Smooth muscle cell (in vitro differentiated cells): ENCODE measurements around the gene BICD1. TPM values are rescaled to one million over a fixed set of nuclear protein-coding genes. Genes with fewer than 3 reads are reported as not detected.

Experiments
- DNase-seq: peaks from one replicate; lab custom pipeline; 2025; ENCODE audit not compliant: unreplicated experiment; lab: John Stamatoyannopoulos, UW
- H2AFZ ChIP-seq: fragments of 200-600 bp; sonication (generic); 2 replicates; pipeline ENCODE4 v1.6.0; 2016; ENCODE audit warnings: antibody characterized with exemption, low read depth, mild to moderate bottlenecking
- H3F3A ChIP-seq: fragments of 200-600 bp; sonication (generic); 2 replicates; pipeline ENCODE4 v1.6.0; 2017; ENCODE audit warnings: antibody characterized with exemption, low read depth
- H3K27ac ChIP-seq: fragments of 200-600 bp; sonication (generic); 2 replicates; pipeline ENCODE4 v1.5.1; 2016; ENCODE audit warnings: low read depth, mild to moderate bottlenecking
- H3K27me3 ChIP-seq: fragments of 200-600 bp; sonication (generic); 2 replicates; pipeline ENCODE4 v1.6.1; 2016; ENCODE audit warnings: low read depth, mild to moderate bottlenecking
- H3K36me3 ChIP-seq: fragments of 200-600 bp; sonication (generic); 2 replicates; pipeline ENCODE4 v1.5.1; 2016; ENCODE audit warnings: low read depth
- H3K4me1 ChIP-seq: fragments of 200-600 bp; sonication (generic); 2 replicates; pipeline ENCODE4 v1.5.1; 2016; ENCODE audit warnings: low read depth
- H3K4me2 ChIP-seq: fragments of 200-600 bp; sonication (generic); 2 replicates; pipeline ENCODE4 v1.6.0; 2016; ENCODE audit warnings: mild to moderate bottlenecking
- H3K4me3 ChIP-seq: fragments of 200-600 bp; sonication (generic); 2 replicates; pipeline ENCODE4 v1.5.1; 2016; ENCODE audit warnings: mild to moderate bottlenecking
- H3K79me2 ChIP-seq: fragments of 200-600 bp; sonication (generic); 2 replicates; pipeline ENCODE4 v1.6.0; 2016; ENCODE audit warnings: low read depth, mild to moderate bottlenecking
- H3K9ac ChIP-seq: fragments of 200-600 bp; sonication (generic); 2 replicates; pipeline ENCODE4 v1.6.0; 2016; ENCODE audit warnings: low read depth
- H3K9me3 ChIP-seq: fragments of 200-600 bp; sonication (generic); replicated peaks from 2 replicates; pipeline ENCODE4 v1.5.1; 2016; ENCODE audit warnings: low read depth
- H4K20me1 ChIP-seq: fragments of 200-600 bp; sonication (generic); 2 replicates; pipeline ENCODE4 v1.6.0; 2016; ENCODE audit warnings: low read depth
- WGBS: methylation state at CpG from one replicate; pipeline ENCODE4 v1.1.7; 2016; ENCODE audit warnings: low lambda C conversion rate; 5-methylcytosine and 5-hydroxymethylcytosine counted together
- polyA plus RNA-seq: library from polyadenylated mRNA; unstranded; fragments of >200 nt; fragmentation: Nextera tagmentation; extraction: Ambion mirVana; gene quantifications from 2 replicates; pipeline ENCODE4 v1.2.1, GENCODE V29; 2016
- total RNA-seq: library from RNA; depleted of rRNA; stranded (reverse); fragments of >200 nt; gene quantifications from 2 replicates; pipeline ENCODE4 v1.2.3, GENCODE V29; 2014
- TF ChIP-seq, protein P1 (sequence below): fragments of 200-600 bp; sonication (generic); IDR thresholded peaks from 2 replicates; pipeline ENCODE4 v1.5.1; 2017; ENCODE audit warnings: borderline replicate concordance, mild to moderate bottlenecking, antibody characterized with exemption; ENCODE audit not compliant: insufficient read depth, poor library complexity, severe bottlenecking

BICD1 gene
- total and polyA plus RNA-seq, 2 experiments from 2014 or later = 6.5 to 11.5 TPM

DNA sequence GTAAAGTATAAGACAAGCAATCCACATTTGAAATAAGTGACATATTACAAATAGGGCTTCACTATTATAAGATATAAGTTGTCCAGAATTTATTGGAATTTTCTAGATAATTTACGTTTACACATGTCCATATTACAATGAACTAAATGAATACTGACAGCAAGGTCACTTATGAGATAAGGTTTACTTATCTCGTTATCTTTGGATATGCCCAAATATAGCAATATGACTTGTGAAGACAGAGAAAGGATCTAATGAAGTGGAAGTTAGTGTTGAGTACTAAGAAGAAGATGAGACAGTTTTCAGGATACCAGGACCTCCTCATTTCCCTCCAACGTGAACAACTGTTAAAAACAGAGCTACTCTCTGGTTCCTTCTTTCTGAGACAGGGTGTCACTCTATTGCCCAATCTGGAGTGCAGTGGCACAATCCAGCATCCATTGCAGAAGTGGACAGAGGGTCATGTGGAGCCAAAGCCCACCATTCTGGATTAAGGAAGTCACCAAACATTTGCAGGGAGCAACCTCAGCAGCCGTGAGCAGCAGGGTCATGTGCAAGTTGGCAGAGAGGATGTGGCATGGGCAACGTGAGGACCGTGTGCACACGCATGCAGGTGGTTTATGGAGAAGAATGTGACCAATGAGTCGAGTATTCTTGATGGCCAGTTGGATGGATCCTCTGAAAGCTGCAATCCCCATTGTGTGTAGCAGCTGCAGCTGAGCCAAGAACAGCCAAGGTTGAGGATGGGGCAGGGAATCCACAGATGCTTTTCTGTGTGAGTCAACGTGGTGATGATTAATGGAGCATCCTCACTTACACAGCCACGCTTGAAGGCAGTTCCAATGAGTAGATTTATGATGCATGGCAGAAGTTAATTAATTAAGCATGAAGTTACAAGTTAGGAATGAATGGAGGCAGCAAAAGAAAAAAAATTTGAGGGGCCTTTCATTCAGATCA is 111.0 kb downstream of the BICD1 start:
- no peaks in the 10 kb centered on the region for H3K9me3 ChIP-seq
- no peaks in the 10 kb centered on the region for H4K20me1 ChIP-seq
- no peak overlapping the region for H2AFZ ChIP-seq
- WGBS = 89% methylated on average over 10 of the region's 10 CpGs
- H3F3A ChIP-seq = no peaks in the 10 kb centered on the region
- H3K4me3 ChIP-seq = no peak overlapping the region
- peaks cover 4% of the 10 kb centered on the region for H3K79me2 ChIP-seq
- no peaks in the 10 kb centered on the region for H3K4me1 ChIP-seq
- no peak overlapping the region for H3K27ac ChIP-seq
- TF ChIP-seq, protein P1, sequence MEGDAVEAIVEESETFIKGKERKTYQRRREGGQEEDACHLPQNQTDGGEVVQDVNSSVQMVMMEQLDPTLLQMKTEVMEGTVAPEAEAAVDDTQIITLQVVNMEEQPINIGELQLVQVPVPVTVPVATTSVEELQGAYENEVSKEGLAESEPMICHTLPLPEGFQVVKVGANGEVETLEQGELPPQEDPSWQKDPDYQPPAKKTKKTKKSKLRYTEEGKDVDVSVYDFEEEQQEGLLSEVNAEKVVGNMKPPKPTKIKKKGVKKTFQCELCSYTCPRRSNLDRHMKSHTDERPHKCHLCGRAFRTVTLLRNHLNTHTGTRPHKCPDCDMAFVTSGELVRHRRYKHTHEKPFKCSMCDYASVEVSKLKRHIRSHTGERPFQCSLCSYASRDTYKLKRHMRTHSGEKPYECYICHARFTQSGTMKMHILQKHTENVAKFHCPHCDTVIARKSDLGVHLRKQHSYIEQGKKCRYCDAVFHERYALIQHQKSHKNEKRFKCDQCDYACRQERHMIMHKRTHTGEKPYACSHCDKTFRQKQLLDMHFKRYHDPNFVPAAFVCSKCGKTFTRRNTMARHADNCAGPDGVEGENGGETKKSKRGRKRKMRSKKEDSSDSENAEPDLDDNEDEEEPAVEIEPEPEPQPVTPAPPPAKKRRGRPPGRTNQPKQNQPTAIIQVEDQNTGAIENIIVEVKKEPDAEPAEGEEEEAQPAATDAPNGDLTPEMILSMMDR = no peak
- H3K4me2 ChIP-seq = no peak overlapping the region
- H3K27me3 ChIP-seq = no peaks in the 10 kb centered on the region
- DNase-seq = no peak
- H3K36me3 ChIP-seq = no peaks in the 10 kb centered on the region
- H3K9ac ChIP-seq = no peak overlapping the region

DNA sequence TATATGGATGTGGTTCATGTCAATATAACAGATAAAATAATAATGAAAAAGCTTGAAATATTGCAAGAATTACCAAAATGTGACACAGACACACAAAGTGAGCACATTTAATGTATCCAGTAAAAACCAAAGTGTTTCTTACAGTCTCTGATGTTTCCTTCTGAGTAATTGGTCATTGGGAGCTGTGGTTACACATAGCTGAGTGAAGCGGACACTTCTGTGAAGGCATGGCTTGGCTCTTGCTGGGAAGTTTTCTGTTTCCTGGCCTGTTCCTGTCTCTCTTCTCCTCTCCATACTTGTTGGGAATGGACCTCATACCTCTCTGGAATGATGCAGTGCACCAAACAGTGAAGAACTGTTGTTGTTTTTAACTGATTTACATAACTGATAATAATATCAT is 117.3 kb downstream of the BICD1 start:
- H3K4me1 ChIP-seq = no peaks in the 10 kb centered on the region
- no peaks in the 10 kb centered on the region for H3K79me2 ChIP-seq
- no peaks in the 10 kb centered on the region for H3K36me3 ChIP-seq
- TF ChIP-seq, protein P1 = no peak
- H3F3A ChIP-seq = no peaks in the 10 kb centered on the region
- no peaks in the 10 kb centered on the region for H3K27me3 ChIP-seq
- no peak for DNase-seq
- H4K20me1 ChIP-seq = no peaks in the 10 kb centered on the region
- no peak overlapping the region for H3K9ac ChIP-seq
- H3K4me3 ChIP-seq = no peak overlapping the region
- no peak overlapping the region for H3K27ac ChIP-seq
- H2AFZ ChIP-seq = no peak overlapping the region
- 91% methylated on average over 1 of the region's 1 CpG for WGBS
- no peak overlapping the region for H3K4me2 ChIP-seq
- no peaks in the 10 kb centered on the region for H3K9me3 ChIP-seq

- no peaks in the 10 kb centered on the region for H4K20me1 ChIP-seq
- no peak overlapping the region for H3K4me2 ChIP-seq
- no peaks in the 10 kb centered on the region for H3K36me3 ChIP-seq
- WGBS = 76% methylated on average over 5 of the region's 5 CpGs
- no peak for DNase-seq
- no peaks in the 10 kb centered on the region for H3F3A ChIP-seq
- no peaks in the 10 kb centered on the region for H3K9me3 ChIP-seq
- no peak overlapping the region for H3K27ac ChIP-seq
- no peaks in the 10 kb centered on the region for H3K27me3 ChIP-seq
- H3K79me2 ChIP-seq = no peaks in the 10 kb centered on the region
- H3K9ac ChIP-seq = no peak overlapping the region
- no peak overlapping the region for H3K4me3 ChIP-seq
- H3K4me1 ChIP-seq = no peaks in the 10 kb centered on the region
- TF ChIP-seq, protein P1 = no peak
- H2AFZ ChIP-seq = no peak overlapping the region
Measured at GRCh38 chr12:32226768-32227167, 120.1 kb downstream of the BICD1 start.
